Right lobe of liver (tissue), 4 donors: ENCODE data around the gene MRPL53.

ENCODE experiments used
- POLR2A ChIP-seq: fragments of 450-650 bp; IDR thresholded peaks from one replicate; pipeline ENCODE4 v1.6.1; 2017; ENCODE audit warnings: antibody characterized with exemption, mild to moderate bottlenecking
- TF ChIP-seq, protein P1 (sequence below), 4 donors: fragments of 200-600 bp in 3 of 4; fragments of 450-650 bp in 1 of 4; IDR thresholded peaks; one replicate each; pipeline versions ENCODE4 v1.5.1 to v1.8.0; 2016 to 2022; ENCODE audit warnings: antibody characterized with exemption in 4 of 4, mild to moderate bottlenecking in 2 of 4
- donor health status: DM: no; HTN: no; CAD: no.
- donor health status: DM: no; HTN: no; CAD: no.
- donor health status: DM: no; HTN: yes; CAD: no.

DNA sequence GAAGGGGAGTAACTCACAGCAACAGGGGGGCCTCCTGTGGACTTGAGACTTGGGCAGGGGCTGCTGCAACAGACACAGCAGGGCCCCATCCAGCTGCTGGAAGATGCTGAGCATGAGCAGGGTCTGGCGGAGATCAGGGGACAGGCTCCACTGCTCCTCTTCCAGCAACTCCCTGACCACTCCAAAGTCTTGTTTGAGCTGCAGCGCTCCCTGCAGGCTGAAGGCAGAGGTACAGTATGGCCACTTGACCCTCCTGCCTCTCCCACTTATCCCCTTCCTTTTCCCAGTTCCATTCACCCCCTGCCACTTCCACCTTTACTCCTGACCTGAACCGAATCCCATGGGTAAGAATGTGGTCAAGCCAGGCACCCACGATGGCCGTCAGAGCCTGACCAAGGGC is 2.4 kb upstream of the MRPL53 start:
- TF ChIP-seq, protein P1, sequence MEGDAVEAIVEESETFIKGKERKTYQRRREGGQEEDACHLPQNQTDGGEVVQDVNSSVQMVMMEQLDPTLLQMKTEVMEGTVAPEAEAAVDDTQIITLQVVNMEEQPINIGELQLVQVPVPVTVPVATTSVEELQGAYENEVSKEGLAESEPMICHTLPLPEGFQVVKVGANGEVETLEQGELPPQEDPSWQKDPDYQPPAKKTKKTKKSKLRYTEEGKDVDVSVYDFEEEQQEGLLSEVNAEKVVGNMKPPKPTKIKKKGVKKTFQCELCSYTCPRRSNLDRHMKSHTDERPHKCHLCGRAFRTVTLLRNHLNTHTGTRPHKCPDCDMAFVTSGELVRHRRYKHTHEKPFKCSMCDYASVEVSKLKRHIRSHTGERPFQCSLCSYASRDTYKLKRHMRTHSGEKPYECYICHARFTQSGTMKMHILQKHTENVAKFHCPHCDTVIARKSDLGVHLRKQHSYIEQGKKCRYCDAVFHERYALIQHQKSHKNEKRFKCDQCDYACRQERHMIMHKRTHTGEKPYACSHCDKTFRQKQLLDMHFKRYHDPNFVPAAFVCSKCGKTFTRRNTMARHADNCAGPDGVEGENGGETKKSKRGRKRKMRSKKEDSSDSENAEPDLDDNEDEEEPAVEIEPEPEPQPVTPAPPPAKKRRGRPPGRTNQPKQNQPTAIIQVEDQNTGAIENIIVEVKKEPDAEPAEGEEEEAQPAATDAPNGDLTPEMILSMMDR (IDR thresholded peaks at IDR 0.05) = peak in 2 of 4 donors; percentile 9
- no peak for TF ChIP-seq POLR2A
